Thymus (tissue), 11 donors: ENCODE results near the gene MOB4. TPM values are rescaled to one million over a fixed set of nuclear protein-coding genes. Genes with fewer than 3 reads are reported as not detected.
"Not testable (repeated sequence)": the region's sequence is repeated elsewhere in the genome, so short reads cannot be mapped to it uniquely, and the experiment has no call there.

ENCODE experiments used
- DNase-seq, 9 donors: peaks; one replicate each; pipeline ENCODE4 v3.0.0-alpha.2; 2013; ENCODE audit warnings: low spot score in 9 of 9, low read depth in 6 of 9, missing footprints in 1 of 9
- H3K27ac ChIP-seq, 2 donors: one replicate each; pipeline ENCODE4 v1.5.1; 2013; ENCODE audit warnings: control low read depth in 1 of 2, low read depth in 1 of 2, low read length in 1 of 2, mild to moderate bottlenecking in 1 of 2, moderate library complexity in 1 of 2
- H3K27me3 ChIP-seq, 2 donors: one replicate each; pipeline ENCODE4 v1.5.1; 2013; ENCODE audit warnings: low read length in 1 of 2; ENCODE audit not compliant: control insufficient read depth in 2 of 2, insufficient read depth in 1 of 2
- H3K36me3 ChIP-seq, 2 donors: one replicate each; pipeline ENCODE4 v1.5.1; 2013; ENCODE audit warnings: low read length in 1 of 2, mild to moderate bottlenecking in 1 of 2, moderate library complexity in 1 of 2; ENCODE audit not compliant: control insufficient read depth in 2 of 2, insufficient read depth in 2 of 2
- H3K4me1 ChIP-seq, 2 donors: one replicate each; pipeline ENCODE4 v1.5.1; 2013; ENCODE audit warnings: low read length in 2 of 2; ENCODE audit not compliant: control insufficient read depth in 2 of 2, insufficient read depth in 2 of 2
- H3K4me3 ChIP-seq, 2 donors: one replicate each; pipeline ENCODE4 v1.5.1; 2013; ENCODE audit warnings: low read length in 2 of 2, control low read depth in 1 of 2, mild to moderate bottlenecking in 1 of 2
- H3K9me3 ChIP-seq, 2 donors: one replicate each; pipeline ENCODE4 v1.5.1; 2013; ENCODE audit warnings: low read length in 1 of 2, mild to moderate bottlenecking in 1 of 2; ENCODE audit not compliant: control insufficient read depth in 2 of 2, insufficient read depth in 1 of 2
- WGBS: extraction: QIAGEN DNeasy Blood & Tissue Kit; methylation state at CpG from one replicate; pipeline ENCODE4 v1.1.7; 2013; 5-methylcytosine and 5-hydroxymethylcytosine counted together
- polyA plus RNA-seq: library from polyadenylated mRNA; stranded (reverse); fragments of 200-250 nt; gene quantifications from one replicate; pipeline ENCODE4 v1.2.3, GENCODE V29; 2013
- total RNA-seq: library from RNA; stranded (reverse); fragments of 120-200 nt; gene quantifications from one replicate; pipeline ENCODE4 v1.2.4, GENCODE V29; 2013
- donor health status: healthy.

The MOB4 gene
- total and polyA plus RNA-seq, 2 donors: 36.7 to 43.5 TPM

- H3K4me3 ChIP-seq: no peak overlapping the region
- H3K9me3 ChIP-seq: no peaks in the 10 kb centered on the region
- no peaks in the 10 kb centered on the region for H3K4me1 ChIP-seq
- no peaks in the 10 kb centered on the region for H3K27me3 ChIP-seq
- 96% methylated on average over 5 of the region's 5 CpGs for WGBS
- no peak overlapping the region for H3K27ac ChIP-seq
- H3K36me3 ChIP-seq: peaks cover 7 to 22% of the 10 kb centered on the region in 2 donors
- no peak for DNase-seq
These were observed 43.8 kb downstream of the MOB4 start for GRCh38 chr2:197559681-197560080.

- no peaks in the 10 kb centered on the region for H3K4me1 ChIP-seq
- H3K36me3 ChIP-seq: peaks cover 7 to 21% of the 10 kb centered on the region in 2 donors
- H3K27me3 ChIP-seq: no peaks in the 10 kb centered on the region
- H3K27ac ChIP-seq: no peak overlapping the region
- H3K9me3 ChIP-seq: no peaks in the 10 kb centered on the region
- DNase-seq: no peak
- no peak overlapping the region for H3K4me3 ChIP-seq
- WGBS: 97% methylated on average over 9 of the region's 9 CpGs
These were observed 44.3 kb downstream of the MOB4 start for GRCh38 chr2:197560146-197560665.

DNA sequence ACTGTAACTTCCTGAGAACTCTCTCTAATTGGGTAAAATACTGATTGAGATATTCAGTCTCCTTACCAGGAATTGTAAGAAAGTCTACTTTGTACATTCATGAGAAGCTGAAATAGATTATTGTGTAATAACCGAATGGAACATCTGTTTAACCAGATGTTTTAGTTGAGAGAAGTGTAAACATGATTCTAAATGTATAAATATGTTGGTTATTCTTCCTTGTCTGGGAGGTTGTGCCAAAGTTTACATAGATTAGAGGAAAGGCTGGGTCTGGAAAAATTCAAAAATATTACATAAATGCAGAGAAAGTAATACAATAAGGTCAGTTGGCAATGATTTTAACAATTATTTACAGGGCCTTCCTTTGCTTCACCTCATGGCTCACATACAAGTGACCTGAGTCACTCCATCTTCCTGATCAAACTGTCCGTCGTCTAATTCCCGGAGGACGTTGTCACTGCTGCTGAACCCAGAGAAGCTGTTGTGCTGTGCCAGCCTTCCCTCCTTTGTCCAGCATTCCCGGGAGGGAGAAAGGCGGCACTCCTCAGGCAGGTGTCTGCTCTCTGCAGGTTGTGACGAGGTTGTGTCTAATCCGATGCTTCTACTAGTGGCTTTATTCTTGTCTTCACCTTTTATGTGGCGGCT, 55.9 kb downstream of the MOB4 start:
- H3K27me3 ChIP-seq: no peaks in the 10 kb centered on the region
- H3K4me3 ChIP-seq: no peak overlapping the region
- DNase-seq: no peak
- no peak overlapping the region for H3K27ac ChIP-seq
- no peaks in the 10 kb centered on the region for H3K4me1 ChIP-seq
- peaks cover 3 to 16% of the 10 kb centered on the region in 2 donors for H3K9me3 ChIP-seq
- peaks cover 3 to 5% of the 10 kb centered on the region in 2 donors for H3K36me3 ChIP-seq
- WGBS: 93% methylated on average over 10 of the region's 10 CpGs

GRCh38 chr2:197573608-197574007, 57.7 kb downstream of the MOB4 start:
- no peaks in the 10 kb centered on the region for H3K27me3 ChIP-seq
- H3K9me3 ChIP-seq: peaks cover 3 to 16% of the 10 kb centered on the region in 2 donors
- peaks cover 3 to 5% of the 10 kb centered on the region in 2 donors for H3K36me3 ChIP-seq
- H3K4me3 ChIP-seq: no peak overlapping the region
- DNase-seq: no peak
- H3K4me1 ChIP-seq: no peaks in the 10 kb centered on the region
- WGBS: 98% methylated on average over 2 of the region's 2 CpGs
- no peak overlapping the region for H3K27ac ChIP-seq

- no peaks in the 10 kb centered on the region for H3K4me1 ChIP-seq
- H3K36me3 ChIP-seq: peaks cover 3 to 5% of the 10 kb centered on the region in 2 donors
- no peak for DNase-seq
- H3K27ac ChIP-seq: no peak overlapping the region
- no peak overlapping the region for H3K4me3 ChIP-seq
- H3K27me3 ChIP-seq: no peaks in the 10 kb centered on the region
- WGBS: 99% methylated on average over 2 of the region's 2 CpGs
- H3K9me3 ChIP-seq: peaks cover 3 to 16% of the 10 kb centered on the region in 2 donors
These were observed 60.1 kb downstream of the MOB4 start for GRCh38 chr2:197575987-197576386.

- WGBS: 91% methylated on average over 3 of the region's 3 CpGs
- peaks cover 3 to 5% of the 10 kb centered on the region in 2 donors for H3K36me3 ChIP-seq
- DNase-seq: peak in 1 of 9 donors; percentile 7
These were observed 60.8 kb downstream of the MOB4 start for GRCh38 chr2:197576631-197577030.

GRCh38 chr2:197577446-197577845, 61.6 kb downstream of the MOB4 start:
- 97% methylated on average over 4 of the region's 4 CpGs for WGBS

More at GRCh38 chr2:197576631-197577030, 60.8 kb downstream of the MOB4 start:
- peaks cover 3 to 16% of the 10 kb centered on the region in 2 donors for H3K9me3 ChIP-seq
- no peak overlapping the region for H3K4me3 ChIP-seq
- H3K27me3 ChIP-seq: no peaks in the 10 kb centered on the region
- H3K4me1 ChIP-seq: no peaks in the 10 kb centered on the region
- no peak overlapping the region for H3K27ac ChIP-seq

DNA sequence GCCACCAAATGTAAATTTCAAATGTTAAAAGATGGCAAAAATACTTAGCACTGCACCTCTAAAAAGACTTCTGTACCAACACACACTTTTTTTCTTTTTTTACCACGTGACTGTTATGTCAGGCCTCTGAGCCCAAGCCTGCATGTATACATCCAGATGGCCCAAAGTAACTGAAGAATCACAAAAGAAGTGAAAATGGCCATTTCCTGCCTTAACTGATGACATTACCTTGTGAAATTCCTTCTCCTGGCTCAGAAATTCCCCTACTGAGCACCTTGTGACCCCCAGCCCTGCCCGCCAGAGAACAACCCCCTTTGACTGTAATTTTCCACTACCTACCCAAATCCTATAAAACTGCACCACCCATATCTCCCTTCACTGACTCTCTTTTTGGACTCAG, 62.4 kb downstream of the MOB4 start:
- H3K27me3 ChIP-seq, H3K27ac ChIP-seq, H3K4me3 ChIP-seq, H3K36me3 ChIP-seq, H3K4me1 ChIP-seq, DNase-seq: not testable (repeated sequence)
- 94% methylated on average over 2 of the region's 2 CpGs for WGBS
- H3K9me3 ChIP-seq: peaks cover 3 to 13% of the 10 kb centered on the region in 2 donors

More at GRCh38 chr2:197577446-197577845, 61.6 kb downstream of the MOB4 start:
- Histone ChIP-seq H3K27me3 (no peaks in the 10 kb centered on the region), H3K36me3 (no peaks in the 10 kb centered on the region), H3K4me3 (no peak overlapping the region), H3K9me3 (peaks cover 3 to 16% of the 10 kb centered on the region in 2 donors), H3K4me1 (no peaks in the 10 kb centered on the region), H3K27ac (no peak overlapping the region)
- no peak for DNase-seq

GRCh38 chr2:197580166-197580565, 64.3 kb downstream of the MOB4 start:
- not testable (repeated sequence) for H3K36me3 ChIP-seq

More at GRCh38 chr2:197580166-197580565, 64.3 kb downstream of the MOB4 start:
- not testable (repeated sequence) for H3K9me3 ChIP-seq, DNase-seq, H3K4me1 ChIP-seq, H3K27me3 ChIP-seq, H3K4me3 ChIP-seq, H3K27ac ChIP-seq
- WGBS: 95% methylated on average over 3 of the region's 3 CpGs
